Left ventricle myocardium superior (tissue), 1 donor: ENCODE data around the gene KLHL29. TPM values are rescaled to one million over a fixed set of nuclear protein-coding genes. Genes with fewer than 3 reads are reported as not detected.
"Not testable (repeated sequence)": the region's sequence is repeated elsewhere in the genome, so short reads cannot be mapped to it uniquely, and the experiment has no call there.

Experiments
- ATAC-seq: fragments of 200-7000 bp; cut with Tn5 transposase; one replicate; pipeline ENCODE4 v1.9.1; 2020; ENCODE audit warnings: mild to moderate bottlenecking, moderate library complexity
- DNase-seq: peaks from one replicate; pipeline ENCODE4 v3.0.0-alpha.2; 2020
- intact Hi-C: fragments of 100-400 bp; cut with micrococcal nuclease; formaldehyde crosslinking; loops from one replicate; pipeline ENCODE4 v1.11.0; 2022
- total RNA-seq: library from RNA; stranded (reverse); fragmentation: NEBNext Ultra II Directional; extraction: Animal tissue kit (Norgen Biotek cat#: 25700); gene quantifications from one replicate; pipeline ENCODE4 v1.2.1, GENCODE V29; 2021
- donor health status: DM: no; HTN: yes; CAD: no; lungs with severe emphysema.

Gene KLHL29
- total RNA-seq, 1 donor from 2014 or later: 0.69 TPM

- ATAC-seq (no peak), DNase-seq (no peak)
- intact Hi-C loops: no loop called here
These were observed 328.4 kb downstream of the KLHL29 start for GRCh38 chr2:23713351-23713750.

- DNase-seq (no peak), ATAC-seq (no peak)
- intact Hi-C loops: no loop called here
These were observed 334.1 kb downstream of the KLHL29 start for GRCh38 chr2:23718931-23719700.

DNA sequence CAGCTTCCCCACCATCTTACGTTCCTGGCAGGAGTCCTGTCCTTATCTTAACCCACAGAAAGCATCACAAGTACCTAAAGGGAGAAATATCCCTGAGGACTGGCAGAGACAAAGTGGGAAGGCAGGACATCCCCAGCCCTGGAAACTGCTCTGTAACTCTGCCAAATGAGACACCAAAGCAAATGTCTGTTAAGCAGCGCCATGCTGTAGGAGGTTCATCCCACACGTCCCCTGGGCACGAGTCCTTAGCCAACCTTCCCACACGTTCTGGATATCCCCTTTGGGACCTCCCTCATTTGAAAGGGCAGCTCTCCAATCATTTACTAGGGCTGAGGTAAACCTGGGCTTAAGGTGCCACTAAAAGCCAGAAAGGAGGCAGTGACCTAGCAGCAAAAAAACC, 334.7 kb downstream of the KLHL29 start:
- intact Hi-C loops: no loop called here
- ATAC-seq: peak; percentile 36
- DNase-seq: no peak

DNA sequence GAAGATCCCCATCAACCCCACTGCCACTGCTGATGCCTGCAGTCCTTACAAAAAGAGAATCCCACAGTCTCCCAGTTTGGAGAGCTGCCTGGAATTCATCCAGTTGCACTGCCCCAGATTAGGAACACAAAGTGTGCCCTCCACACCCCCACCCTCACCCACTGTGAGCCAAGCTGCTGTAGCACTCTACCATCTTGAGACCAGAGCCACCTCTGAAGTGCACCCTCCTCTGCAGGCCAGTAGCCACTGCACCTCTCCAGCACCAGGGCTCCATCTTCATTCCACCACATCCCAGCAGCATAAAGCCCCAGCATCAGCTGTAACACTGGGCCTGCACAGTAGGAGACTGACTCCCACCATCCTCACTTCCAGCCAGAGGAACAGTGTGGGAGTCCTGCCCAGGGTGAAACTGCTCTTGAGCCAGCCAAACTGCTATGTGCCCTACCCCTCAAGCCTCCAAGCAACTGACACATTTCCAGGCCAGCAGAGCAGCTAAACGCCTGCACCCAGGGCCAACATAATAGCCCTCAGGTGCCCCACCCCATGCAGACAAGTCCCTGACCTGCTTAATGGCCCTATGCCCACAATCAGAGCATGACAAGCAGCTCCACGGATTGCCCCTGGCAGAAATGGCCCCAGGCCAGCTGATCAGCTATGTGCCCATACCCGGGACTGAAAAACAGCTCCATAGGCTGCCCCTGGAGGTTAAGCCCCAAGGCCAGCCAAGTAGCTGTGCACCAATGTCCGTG, 335.9 kb downstream of the KLHL29 start:
- DNase-seq (no peak), ATAC-seq (peak; percentile 45)
- intact Hi-C loops: no loop called here

DNA sequence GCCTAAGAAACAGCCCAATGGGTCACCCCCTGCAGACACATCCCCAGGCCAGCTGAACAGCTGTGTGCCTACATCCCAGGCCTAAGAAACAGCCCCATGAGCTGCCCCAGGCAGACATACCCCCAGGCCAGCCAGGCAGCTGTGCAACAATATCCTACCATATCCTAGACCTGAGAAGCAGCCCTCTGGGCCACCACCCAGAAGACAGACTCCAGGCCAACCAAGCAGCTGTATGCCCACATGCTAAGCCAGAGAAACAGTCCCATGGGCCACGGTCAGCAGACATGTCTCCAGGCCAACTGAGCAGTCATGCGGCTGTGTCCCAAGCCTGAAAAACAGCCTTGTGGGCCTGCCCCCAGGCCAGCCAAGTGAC, 336.5 kb downstream of the KLHL29 start:
- ATAC-seq: peak; percentile 30
- intact Hi-C loops: no loop called here
- no peak for DNase-seq

DNA sequence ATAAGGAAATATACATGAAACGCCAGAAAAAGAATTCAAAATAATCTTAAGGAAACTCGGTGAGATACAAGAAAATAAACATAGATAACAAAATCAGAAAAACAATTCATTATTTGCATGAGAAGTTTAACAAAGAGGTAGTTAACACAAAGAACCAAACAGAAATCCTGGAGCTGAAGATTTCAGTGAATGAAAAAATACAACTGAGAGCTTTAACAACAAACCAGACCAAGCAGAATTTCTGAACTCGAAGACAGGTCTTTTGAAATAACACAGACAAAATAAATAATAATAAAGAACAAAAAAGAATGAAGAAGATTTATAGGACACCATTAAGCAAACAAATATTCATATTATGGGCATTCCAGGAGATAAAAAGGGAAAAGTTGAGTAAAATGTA, 337.3 kb downstream of the KLHL29 start:
- no peak for ATAC-seq
- intact Hi-C loops: no loop called here
- DNase-seq: no peak

GRCh38 chr2:23723029-23723428, 338.1 kb downstream of the KLHL29 start:
- ATAC-seq, intact Hi-C loops, DNase-seq: not testable (repeated sequence)

DNA sequence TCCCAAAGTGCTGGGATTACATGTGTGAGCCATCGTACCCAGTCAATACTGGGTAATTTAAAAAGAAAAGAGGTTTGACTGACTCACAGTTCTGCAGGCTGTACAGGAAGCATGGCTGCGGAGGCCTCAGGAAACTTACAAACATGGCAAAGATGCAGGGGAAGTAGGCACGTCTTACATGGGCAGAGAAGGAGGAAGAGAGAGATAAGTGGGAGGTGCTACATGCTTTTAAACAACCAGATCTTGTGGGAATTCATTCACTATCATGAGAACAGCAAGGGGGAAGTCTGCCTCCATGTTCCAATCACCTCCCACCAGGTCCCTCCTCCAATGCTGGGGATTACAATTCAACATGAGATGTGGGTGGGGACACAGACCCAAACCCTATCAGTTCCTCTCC, 349.4 kb downstream of the KLHL29 start:
- DNase-seq (no peak), ATAC-seq (no peak)
- intact Hi-C loops: no loop called here

- ATAC-seq, intact Hi-C loops, DNase-seq: not testable (repeated sequence)
These were observed 351.8 kb downstream of the KLHL29 start for GRCh38 chr2:23736783-23737182.

GRCh38 chr2:23745068-23745725, 360.2 kb downstream of the KLHL29 start:
- no peak for ATAC-seq
- intact Hi-C loops: no loop called here
- DNase-seq: no peak

- intact Hi-C loops: no loop called here
- ATAC-seq (peak; percentile 99), DNase-seq (no peak)
These were observed 360.7 kb downstream of the KLHL29 start for GRCh38 chr2:23745726-23746105.

DNA sequence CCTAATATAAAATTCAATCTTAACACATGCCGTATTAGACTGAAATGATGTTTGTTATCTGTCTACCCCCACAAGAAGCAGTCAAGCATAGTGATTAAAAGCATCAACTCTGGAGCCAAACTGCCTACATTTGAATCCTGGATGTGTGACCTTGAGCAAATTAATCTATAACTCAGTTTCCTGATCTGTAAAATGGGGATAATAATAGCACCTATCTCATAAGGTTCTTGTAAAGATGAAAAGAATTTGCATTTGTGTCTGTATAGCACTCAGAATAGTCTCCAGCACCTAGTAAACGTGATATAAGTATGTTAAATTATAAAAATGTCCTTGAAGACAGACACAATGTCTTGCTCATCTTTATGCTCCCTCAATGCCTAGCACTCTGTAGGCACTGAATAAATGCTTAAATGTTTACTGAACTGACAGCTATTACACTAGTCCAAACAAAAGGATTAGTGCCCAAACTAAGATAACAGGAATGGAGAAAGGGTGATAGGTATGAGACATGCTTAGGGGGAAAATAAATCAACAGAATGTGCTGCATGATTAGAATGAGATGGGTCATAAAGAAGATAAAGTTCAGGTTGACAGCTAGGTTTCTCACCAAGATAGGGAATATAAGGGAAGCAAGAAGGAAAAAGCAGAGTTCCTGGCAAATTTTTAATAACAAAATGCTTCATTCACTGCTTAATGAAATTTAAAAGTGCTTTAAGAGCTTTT, 361.3 kb downstream of the KLHL29 start:
- DNase-seq (no peak), ATAC-seq (no peak)
- intact Hi-C loops: no loop called here

- intact Hi-C loops: no loop called here
These were observed 366.8 kb downstream of the KLHL29 start for GRCh38 chr2:23751747-23752265.

GRCh38 chr2:23753291-23754010, 368.5 kb downstream of the KLHL29 start:
- DNase-seq: no peak
- ATAC-seq: no peak
- intact Hi-C loops: no loop called here

More at GRCh38 chr2:23751747-23752265, 366.8 kb downstream of the KLHL29 start:
- DNase-seq (no peak), ATAC-seq (no peak)

- DNase-seq (no peak), ATAC-seq (no peak)
- intact Hi-C loops: no loop called here
These were observed 370.0 kb downstream of the KLHL29 start for GRCh38 chr2:23754970-23755369.

- ATAC-seq: no peak
- DNase-seq: no peak
- intact Hi-C loops: no loop called here
These were observed 371.8 kb downstream of the KLHL29 start for GRCh38 chr2:23756593-23757292.

- peak; percentile 56 for ATAC-seq
- DNase-seq: no peak
- intact Hi-C loops: no loop called here
These were observed 372.9 kb downstream of the KLHL29 start for GRCh38 chr2:23757686-23758433.
